Cardiac muscle cell (in vitro differentiated cells and primary cell): ENCODE results near the gene STRA6. TPM values are rescaled to one million over a fixed set of nuclear protein-coding genes. Genes with fewer than 3 reads are reported as not detected.
A peak's percentile ranks its signal among the peaks of the same experiment; 100 is the strongest.

Source experiments
- DNase-seq, 2 donors: peaks; one replicate each; pipeline versions ENCODE4 v3.0.0 to v3.0.0-alpha.2; 2010 to 2017; ENCODE audit warnings: low read depth in 1 of 2, low spot score in 1 of 2
- H3K27ac ChIP-seq: fragments of 200-600 bp; sonication (generic); 2 replicates; pipeline ENCODE4 v1.5.1; 2016
- H3K27me3 ChIP-seq: fragments of 200-600 bp; sonication (generic); 2 replicates; pipeline ENCODE4 v1.6.0; 2016; ENCODE audit warnings: control low read depth
- H3K36me3 ChIP-seq: fragments of 200-600 bp; sonication (generic); 2 replicates; pipeline ENCODE4 v1.5.1; 2016; ENCODE audit warnings: control low read depth
- H3K4me1 ChIP-seq: fragments of 200-600 bp; sonication (generic); 2 replicates; pipeline ENCODE4 v1.8.1; 2017; ENCODE audit warnings: low read depth, mild to moderate bottlenecking, mixed run types
- H3K4me3 ChIP-seq: fragments of 200-600 bp; sonication (generic); 2 replicates; pipeline ENCODE4 v1.5.1; 2016; ENCODE audit warnings: mild to moderate bottlenecking
- H3K9me3 ChIP-seq: fragments of 200-600 bp; sonication (generic); 2 replicates; pipeline ENCODE4 v1.5.1; 2017; ENCODE audit warnings: low read depth, mild to moderate bottlenecking, control low read depth
- polyA plus RNA-seq: library from polyadenylated mRNA; unstranded; fragments of >200 nt; fragmentation: Nextera tagmentation; extraction: Ambion mirVana; gene quantifications from 2 replicates; pipeline ENCODE4 v1.2.1, GENCODE V29; 2016
- total RNA-seq: library from RNA; depleted of rRNA; stranded (reverse); fragments of >200 nt; gene quantifications from 2 replicates; pipeline ENCODE4 v1.2.3, GENCODE V29; 2016
- TF ChIP-seq, protein P1 (sequence below): IDR thresholded peaks from 2 replicates; pipeline ENCODE4 v1.5.1; 2012; ENCODE audit warnings: low read depth, mild to moderate bottlenecking, low read length

STRA6 gene
- total and polyA plus RNA-seq, 2 experiments from 2014 or later: 38.6 to 49.6 TPM

DNA sequence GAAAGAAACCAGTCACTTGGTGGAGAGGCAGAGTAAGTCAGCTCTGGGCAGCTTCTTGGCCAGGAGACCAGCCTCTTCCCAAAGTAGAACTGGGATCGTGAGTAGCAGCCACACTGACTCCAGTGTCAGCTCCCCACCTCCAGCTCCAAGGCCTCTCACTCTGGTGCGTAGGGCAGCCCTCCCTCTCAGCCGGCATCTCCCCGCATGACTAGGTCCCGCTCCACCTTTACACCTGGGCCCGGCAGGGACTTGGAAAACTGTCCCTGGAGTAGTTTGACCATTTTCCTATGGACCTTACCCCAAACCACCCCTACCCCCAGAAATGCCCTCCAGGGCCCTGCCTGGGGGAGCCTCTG lies 3.3 kb downstream of the STRA6 start:
- H3K27ac ChIP-seq: no peak overlapping the region
- no peak for DNase-seq

DNA sequence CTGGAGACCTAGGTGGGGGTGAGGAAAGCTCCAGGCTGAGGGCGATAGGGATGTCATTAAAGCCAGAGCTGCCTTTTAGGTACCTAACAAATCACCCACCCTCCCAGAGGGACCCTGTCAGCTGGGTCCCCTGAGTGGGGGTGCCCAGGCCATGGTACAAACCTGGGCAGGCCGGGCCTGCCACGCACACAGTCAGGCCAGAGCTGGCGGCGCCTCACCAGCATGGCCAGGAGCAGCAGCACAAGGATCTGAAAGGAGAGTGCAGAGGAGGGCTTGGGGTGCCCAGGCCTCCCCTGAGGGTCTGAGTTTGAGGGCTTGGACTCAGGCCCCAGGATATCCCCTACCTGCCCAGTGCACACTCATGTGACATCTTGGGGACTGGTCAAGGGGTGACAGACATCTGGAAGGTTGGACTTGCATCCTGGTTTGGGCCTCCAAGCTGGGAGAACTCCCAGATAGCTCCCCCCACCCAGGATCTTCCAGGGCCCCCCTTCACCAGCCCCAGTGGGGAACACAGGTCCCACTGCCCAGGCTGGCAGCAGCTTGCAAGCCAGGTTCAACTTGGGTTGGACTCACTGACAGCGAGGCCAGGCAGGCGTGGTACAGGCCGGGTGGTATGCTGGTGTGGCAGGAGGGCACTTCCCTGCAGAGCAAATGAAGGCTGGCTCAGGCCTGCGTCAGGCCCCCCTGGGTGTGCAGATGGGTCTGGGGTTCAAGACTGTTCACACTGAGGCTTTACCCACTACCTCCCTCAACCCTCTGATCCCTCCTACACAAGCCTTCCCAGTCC lies 5.2 kb downstream of the STRA6 start:
- H3K27ac ChIP-seq: no peak overlapping the region

More for the DNA sequence above, 3.3 kb downstream of the STRA6 start:
- H3K9me3 ChIP-seq: no peaks in the 10 kb centered on the region
- H3K27me3 ChIP-seq: no peaks in the 10 kb centered on the region
- TF ChIP-seq, protein P1, sequence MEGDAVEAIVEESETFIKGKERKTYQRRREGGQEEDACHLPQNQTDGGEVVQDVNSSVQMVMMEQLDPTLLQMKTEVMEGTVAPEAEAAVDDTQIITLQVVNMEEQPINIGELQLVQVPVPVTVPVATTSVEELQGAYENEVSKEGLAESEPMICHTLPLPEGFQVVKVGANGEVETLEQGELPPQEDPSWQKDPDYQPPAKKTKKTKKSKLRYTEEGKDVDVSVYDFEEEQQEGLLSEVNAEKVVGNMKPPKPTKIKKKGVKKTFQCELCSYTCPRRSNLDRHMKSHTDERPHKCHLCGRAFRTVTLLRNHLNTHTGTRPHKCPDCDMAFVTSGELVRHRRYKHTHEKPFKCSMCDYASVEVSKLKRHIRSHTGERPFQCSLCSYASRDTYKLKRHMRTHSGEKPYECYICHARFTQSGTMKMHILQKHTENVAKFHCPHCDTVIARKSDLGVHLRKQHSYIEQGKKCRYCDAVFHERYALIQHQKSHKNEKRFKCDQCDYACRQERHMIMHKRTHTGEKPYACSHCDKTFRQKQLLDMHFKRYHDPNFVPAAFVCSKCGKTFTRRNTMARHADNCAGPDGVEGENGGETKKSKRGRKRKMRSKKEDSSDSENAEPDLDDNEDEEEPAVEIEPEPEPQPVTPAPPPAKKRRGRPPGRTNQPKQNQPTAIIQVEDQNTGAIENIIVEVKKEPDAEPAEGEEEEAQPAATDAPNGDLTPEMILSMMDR: no peak
- no peaks in the 10 kb centered on the region for H3K36me3 ChIP-seq
- peaks cover 43% of the 10 kb centered on the region for H3K4me1 ChIP-seq
- no peak overlapping the region for H3K4me3 ChIP-seq

DNA sequence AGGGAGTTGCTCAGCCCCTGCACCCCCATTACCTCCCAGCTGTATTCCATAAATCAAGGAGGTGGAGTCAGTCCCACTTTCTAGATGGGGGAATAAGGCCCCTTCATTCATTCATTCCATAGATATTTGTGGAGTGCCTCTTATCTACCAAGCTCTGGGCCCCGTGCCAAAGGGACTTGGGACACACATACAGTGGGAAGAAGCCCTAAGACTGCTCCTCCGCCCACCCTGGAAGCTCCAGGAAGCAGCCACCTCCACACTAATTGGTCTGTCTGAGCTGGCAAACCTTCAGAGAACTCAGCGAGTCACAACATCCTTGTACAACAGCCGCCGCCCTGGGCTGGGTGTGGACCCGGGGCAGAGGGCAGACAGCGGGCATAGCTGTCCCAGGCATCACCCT lies 6.4 kb downstream of the STRA6 start:
- TF ChIP-seq, protein P1: no peak
- peak; percentile 75 to 98 for DNase-seq
- no peak overlapping the region for H3K27ac ChIP-seq
- no peaks in the 10 kb centered on the region for H3K27me3 ChIP-seq
- H3K4me3 ChIP-seq: no peak overlapping the region
- no peaks in the 10 kb centered on the region for H3K9me3 ChIP-seq
- H3K36me3 ChIP-seq: no peaks in the 10 kb centered on the region
- peaks cover 22% of the 10 kb centered on the region for H3K4me1 ChIP-seq

More for the DNA sequence above, 5.2 kb downstream of the STRA6 start:
- Histone ChIP-seq H3K4me1 (peaks cover 34% of the 10 kb centered on the region), H3K4me3 (no peak overlapping the region), H3K9me3 (no peaks in the 10 kb centered on the region), H3K36me3 (no peaks in the 10 kb centered on the region), H3K27me3 (no peaks in the 10 kb centered on the region)
- TF ChIP-seq, protein P1: no peak
- no peak for DNase-seq

DNA sequence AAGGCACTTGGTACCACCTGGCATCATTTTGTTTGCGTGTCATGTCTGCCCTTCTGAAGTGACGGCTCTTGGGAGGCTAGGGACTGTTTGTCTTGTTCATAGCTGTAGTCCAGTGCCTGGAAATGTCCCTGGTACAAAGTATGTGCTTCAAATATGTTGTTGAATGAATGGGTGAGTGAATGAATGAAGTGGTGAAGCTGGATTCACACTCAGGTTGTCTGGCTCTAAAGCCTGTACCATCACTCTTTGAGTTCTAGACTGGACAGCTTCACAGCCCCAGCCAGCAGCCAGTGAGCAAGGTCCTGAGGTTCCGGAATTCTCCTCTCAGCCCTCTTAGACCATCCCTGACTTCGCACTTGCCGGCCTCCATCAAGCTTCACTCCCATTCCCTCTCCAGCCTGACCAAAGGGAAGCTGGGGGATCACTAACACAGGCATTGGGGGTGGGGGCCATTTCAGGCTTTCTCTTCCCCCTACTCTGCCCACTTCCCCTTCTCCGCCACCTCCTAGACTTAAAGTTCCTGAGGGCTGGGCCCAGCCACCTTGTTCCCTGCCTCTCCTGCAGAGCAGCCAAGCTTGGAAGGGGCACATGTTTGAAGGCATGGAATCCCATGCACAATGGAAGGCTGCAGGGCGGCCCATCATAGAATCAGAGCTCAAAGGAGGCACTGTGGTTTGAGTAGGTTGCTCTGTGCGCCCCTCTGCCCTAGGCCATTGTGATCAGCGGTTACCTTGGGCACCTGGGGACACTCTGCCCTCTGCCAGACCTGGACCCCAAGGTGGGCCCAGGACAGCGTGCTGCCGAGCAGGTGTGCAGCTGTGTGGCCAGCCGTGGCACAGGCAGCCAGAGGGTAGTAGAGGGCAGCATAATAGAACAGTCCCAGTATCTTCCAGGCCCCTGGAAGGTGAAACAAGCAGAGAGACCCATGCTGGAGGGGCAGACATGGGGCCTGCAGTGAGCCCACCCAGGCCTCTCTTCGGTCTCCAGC lies 7.7 kb downstream of the STRA6 start:
- Histone ChIP-seq H3K4me1 (peaks cover 11% of the 10 kb centered on the region), H3K27ac (no peak overlapping the region), H3K9me3 (no peaks in the 10 kb centered on the region), H3K27me3 (no peaks in the 10 kb centered on the region), H3K4me3 (no peak overlapping the region), H3K36me3 (no peaks in the 10 kb centered on the region)
- no peak for DNase-seq
- TF ChIP-seq, protein P1: no peak

DNA sequence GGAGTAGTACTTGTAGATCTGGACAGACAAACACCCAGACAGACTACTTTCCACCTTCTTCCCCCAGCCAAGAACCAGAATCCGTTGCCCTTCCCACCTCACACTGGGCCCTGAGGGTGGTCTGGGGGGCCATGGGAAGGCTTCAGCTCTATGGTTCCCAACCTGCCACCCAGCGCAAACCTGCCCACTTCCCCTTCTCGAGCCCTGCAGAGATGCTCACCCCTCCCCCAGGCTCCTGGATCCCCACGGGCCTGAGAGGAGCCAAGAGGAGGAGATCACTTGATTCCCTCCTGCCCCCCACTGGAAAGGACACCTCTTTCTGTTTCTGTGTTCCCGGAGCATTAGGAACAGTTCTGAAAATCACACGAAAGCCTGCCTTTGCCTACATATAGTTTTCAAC lies 8.7 kb downstream of the STRA6 start:
- H3K27me3 ChIP-seq: no peaks in the 10 kb centered on the region
- H3K4me1 ChIP-seq: peaks cover 11% of the 10 kb centered on the region
- H3K9me3 ChIP-seq: no peaks in the 10 kb centered on the region
- no peak overlapping the region for H3K4me3 ChIP-seq
- H3K27ac ChIP-seq: no peak overlapping the region
- no peaks in the 10 kb centered on the region for H3K36me3 ChIP-seq
- TF ChIP-seq, protein P1: no peak
- no peak for DNase-seq
